ENCODE data around the gene NEURL1B. TPM values are rescaled to one million over a fixed set of nuclear protein-coding genes. Genes with fewer than 3 reads are reported as not detected.

The NEURL1B gene
- total RNA-seq, 6 experiments from 2014 or later, result 2.0 to 8.6 (median 7.1) TPM

DNA sequence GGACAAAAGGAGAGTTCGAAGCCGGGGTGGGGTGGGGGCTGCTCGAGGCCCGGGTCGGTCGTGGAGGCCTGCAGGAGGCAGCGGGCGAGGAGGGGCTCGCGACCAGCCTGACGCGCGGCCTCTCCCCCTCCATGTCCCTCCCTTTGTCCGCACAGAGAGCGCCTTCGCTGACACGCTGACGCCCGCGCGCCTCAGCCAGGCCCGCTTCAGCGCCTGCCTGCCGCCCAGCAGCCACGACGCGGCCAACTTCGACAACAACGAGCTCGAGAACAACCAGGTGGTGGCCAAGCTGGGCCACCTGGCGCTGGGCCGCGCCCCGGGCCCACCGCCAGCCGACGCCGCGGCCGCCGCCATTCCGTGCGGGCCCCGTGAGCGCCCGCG is 42.2 kb downstream of the NEURL1B start:
- peaks cover 7% of the 10 kb centered on the region for H3K36me3 Mint-ChIP-seq (ENCODE audit: low read depth)
- DNase-seq, result no peak
- H3K27ac Mint-ChIP-seq, result no peak overlapping the region
- H3K4me1 Mint-ChIP-seq (ENCODE audit: low read depth), result no peaks in the 10 kb centered on the region
- peaks cover 4% of the 10 kb centered on the region for H3K27me3 Mint-ChIP-seq (ENCODE audit: insufficient read depth)
- peaks cover 4% of the 10 kb centered on the region for H3K9me3 Mint-ChIP-seq
- TF ChIP-seq, protein P1, sequence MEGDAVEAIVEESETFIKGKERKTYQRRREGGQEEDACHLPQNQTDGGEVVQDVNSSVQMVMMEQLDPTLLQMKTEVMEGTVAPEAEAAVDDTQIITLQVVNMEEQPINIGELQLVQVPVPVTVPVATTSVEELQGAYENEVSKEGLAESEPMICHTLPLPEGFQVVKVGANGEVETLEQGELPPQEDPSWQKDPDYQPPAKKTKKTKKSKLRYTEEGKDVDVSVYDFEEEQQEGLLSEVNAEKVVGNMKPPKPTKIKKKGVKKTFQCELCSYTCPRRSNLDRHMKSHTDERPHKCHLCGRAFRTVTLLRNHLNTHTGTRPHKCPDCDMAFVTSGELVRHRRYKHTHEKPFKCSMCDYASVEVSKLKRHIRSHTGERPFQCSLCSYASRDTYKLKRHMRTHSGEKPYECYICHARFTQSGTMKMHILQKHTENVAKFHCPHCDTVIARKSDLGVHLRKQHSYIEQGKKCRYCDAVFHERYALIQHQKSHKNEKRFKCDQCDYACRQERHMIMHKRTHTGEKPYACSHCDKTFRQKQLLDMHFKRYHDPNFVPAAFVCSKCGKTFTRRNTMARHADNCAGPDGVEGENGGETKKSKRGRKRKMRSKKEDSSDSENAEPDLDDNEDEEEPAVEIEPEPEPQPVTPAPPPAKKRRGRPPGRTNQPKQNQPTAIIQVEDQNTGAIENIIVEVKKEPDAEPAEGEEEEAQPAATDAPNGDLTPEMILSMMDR (IDR thresholded peaks at IDR 0.05), result no peak
- no peak overlapping the region for H3K4me3 Mint-ChIP-seq

DNA sequence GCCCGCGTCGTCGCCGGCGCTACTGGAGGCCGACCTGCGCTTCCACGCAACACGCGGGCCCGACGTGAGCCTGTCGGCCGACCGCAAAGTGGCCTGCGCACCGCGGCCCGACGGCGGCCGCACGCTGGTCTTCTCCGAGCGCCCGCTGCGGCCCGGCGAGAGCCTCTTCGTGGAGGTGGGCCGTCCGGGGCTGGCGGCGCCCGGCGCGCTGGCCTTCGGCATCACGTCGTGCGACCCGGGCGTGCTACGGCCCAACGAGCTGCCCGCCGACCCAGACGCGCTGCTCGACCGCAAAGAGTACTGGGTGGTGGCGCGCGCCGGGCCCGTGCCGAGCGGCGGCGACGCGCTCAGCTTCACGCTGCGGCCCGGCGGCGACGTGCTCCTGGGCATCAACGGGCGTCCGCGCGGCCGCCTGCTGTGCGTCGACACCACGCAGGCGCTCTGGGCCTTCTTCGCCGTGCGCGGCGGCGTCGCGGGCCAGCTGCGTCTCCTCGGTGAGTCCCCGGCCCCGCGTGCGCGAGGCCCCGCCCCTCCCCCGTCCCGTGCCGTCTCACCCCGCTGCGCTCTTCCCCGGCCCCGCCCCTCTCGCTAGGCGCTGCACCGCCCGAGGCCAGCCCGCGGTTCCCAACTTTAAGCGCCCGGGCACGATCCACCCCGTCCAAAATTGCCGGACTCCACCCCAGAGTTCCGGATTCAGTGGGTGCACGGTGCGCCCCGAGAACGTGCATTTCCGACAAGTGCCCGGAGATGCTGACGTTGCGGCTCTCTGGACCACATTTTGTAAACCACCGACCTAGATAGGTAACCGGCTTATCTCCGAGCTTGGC is 42.8 kb downstream of the NEURL1B start:
- DNase-seq, result no peak
- Mint-ChIP-seq H3K36me3 (ENCODE audit: low read depth) (peaks cover 7% of the 10 kb centered on the region), H3K27ac (no peak overlapping the region), H3K4me3 (no peak overlapping the region), H3K27me3 (ENCODE audit: insufficient read depth) (peaks cover 4% of the 10 kb centered on the region), H3K9me3 (peaks cover 4% of the 10 kb centered on the region), H3K4me1 (ENCODE audit: low read depth) (no peaks in the 10 kb centered on the region)
- TF ChIP-seq, protein P1 (IDR thresholded peaks at IDR 0.05), result no peak

DNA sequence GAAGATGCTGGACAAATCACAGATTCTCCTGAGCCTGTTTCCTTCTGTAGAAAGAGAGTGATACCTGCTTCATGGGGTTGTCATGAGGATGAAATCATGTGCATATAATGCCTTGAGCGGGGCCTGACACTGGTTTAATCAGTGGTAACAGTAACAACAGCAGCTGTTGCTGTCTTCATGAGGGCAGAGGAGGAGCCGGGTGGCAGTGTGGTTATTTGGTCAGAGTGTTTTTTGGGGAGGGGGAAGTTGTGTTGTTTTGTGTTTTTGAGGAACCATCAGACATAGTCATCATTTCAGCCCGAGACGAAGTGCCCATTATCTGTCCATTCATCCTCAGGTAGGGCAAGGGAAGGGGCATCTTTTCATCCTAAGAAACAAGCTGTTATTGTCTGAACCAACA is 44.0 kb downstream of the NEURL1B start:
- Mint-ChIP-seq H3K9me3 (peaks cover 4% of the 10 kb centered on the region), H3K4me3 (no peak overlapping the region), H3K27ac (no peak overlapping the region), H3K27me3 (ENCODE audit: insufficient read depth) (peaks cover 4% of the 10 kb centered on the region), H3K4me1 (ENCODE audit: low read depth) (no peaks in the 10 kb centered on the region), H3K36me3 (ENCODE audit: low read depth) (peaks cover 7% of the 10 kb centered on the region)
- no peak for DNase-seq
- TF ChIP-seq, protein P1 (IDR thresholded peaks at IDR 0.05), result no peak

DNA sequence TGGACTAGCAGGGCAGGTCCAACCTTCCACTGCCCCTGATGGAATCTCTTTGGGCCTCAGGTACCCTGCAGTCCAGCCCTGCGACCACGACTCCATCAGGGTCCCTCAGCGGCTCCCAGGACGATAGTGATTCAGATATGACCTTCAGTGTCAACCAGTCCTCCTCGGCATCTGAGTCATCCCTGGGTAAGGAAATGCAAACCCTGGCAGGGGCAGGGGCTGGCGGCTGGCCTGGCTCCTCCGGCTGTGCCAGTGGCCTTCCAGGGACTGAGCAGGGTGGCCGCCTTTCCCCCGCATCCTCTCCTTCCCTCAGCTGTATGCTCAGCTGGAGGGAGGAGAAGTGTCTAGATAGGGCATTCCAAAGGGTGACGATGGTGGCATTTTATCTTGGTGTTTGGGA is 45.0 kb downstream of the NEURL1B start:
- Mint-ChIP-seq H3K4me3 (no peak overlapping the region), H3K4me1 (ENCODE audit: low read depth) (no peaks in the 10 kb centered on the region), H3K27ac (no peak overlapping the region), H3K27me3 (ENCODE audit: insufficient read depth) (peaks cover 4% of the 10 kb centered on the region), H3K9me3 (peaks cover 4% of the 10 kb centered on the region), H3K36me3 (ENCODE audit: low read depth) (peaks cover 7% of the 10 kb centered on the region)
- no peak for DNase-seq
- TF ChIP-seq, protein P1 (IDR thresholded peaks at IDR 0.05), result no peak

DNA sequence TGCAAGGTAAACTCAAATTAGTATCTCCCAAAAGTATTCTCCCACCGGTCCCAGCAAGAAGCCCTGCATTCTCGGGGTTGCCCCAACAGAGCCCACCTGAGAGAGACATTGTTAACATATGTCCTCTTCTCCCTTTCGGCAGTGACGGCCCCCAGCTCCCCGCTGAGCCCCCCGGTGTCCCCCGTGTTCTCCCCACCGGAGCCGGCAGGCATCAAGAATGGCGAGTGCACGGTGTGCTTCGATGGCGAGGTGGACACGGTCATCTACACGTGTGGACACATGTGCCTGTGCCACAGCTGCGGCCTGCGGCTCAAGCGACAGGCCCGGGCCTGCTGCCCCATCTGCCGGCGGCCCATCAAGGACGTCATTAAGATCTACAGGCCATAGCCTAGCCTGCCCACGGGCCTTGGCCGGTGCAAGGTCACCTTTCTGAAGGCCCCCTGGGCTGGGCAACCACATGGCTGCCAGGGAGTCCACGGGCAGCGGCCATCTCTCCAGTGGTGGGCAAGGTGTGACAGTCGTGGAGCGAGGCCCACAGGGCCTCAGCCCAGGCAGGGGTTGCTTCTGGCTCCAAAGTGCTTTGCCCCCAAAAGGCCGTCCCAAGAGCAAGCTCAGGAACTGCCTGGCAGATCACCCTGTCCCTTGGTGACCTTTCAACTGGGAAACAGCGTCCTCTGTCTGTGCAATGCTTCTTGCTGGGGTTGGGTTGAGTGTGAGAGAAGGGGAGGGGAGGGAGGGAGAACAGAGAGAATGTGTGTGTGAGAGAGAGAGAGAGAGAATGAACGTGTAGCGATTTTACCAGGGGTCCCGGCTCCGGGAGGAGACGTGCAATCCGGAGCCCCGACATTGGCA is 45.7 kb downstream of the NEURL1B start:
- TF ChIP-seq, protein P1 (IDR thresholded peaks at IDR 0.05), result no peak
- Mint-ChIP-seq H3K9me3 (peaks cover 4% of the 10 kb centered on the region), H3K27ac (no peak overlapping the region), H3K27me3 (ENCODE audit: insufficient read depth) (peaks cover 4% of the 10 kb centered on the region), H3K4me3 (no peak overlapping the region), H3K4me1 (ENCODE audit: low read depth) (no peaks in the 10 kb centered on the region), H3K36me3 (ENCODE audit: low read depth) (peaks cover 7% of the 10 kb centered on the region)
- DNase-seq, result no peak
